ENCODE data around the gene KRT15. TPM values are rescaled to one million over a fixed set of nuclear protein-coding genes. Genes with fewer than 3 reads are reported as not detected.

Gene KRT15
- total RNA-seq, 1 donor from 2014 or later, result 3.4 TPM

- no peak for DNase-seq (ENCODE audit: extremely low read depth, low read depth, low spot score)
Measured at GRCh38 chr17:41484920-41485904, 33.5 kb downstream of the KRT15 start.

- no peak for DNase-seq (ENCODE audit: extremely low read depth, low read depth, low spot score)
Measured at GRCh38 chr17:41483991-41484826, 34.5 kb downstream of the KRT15 start.

GRCh38 chr17:41483531-41483930 is 35.2 kb downstream of the KRT15 start:
- DNase-seq (ENCODE audit: extremely low read depth, low read depth, low spot score), result no peak

- no peak for DNase-seq (ENCODE audit: extremely low read depth, low read depth, low spot score)
Measured at GRCh38 chr17:41481036-41481435, 37.7 kb downstream of the KRT15 start, which contains the start of gene KRT35. Gene KRT35, minus strand, starts transcription at chr17:41481151. Its CDS starts 54 bp downstream, at chr17:41481097.

GRCh38 chr17:41480581-41480980 is 38.1 kb downstream of the KRT15 start:
- no peak for DNase-seq (ENCODE audit: extremely low read depth, low read depth, low spot score)

GRCh38 chr17:41480136-41480535 is 38.6 kb downstream of the KRT15 start:
- DNase-seq (ENCODE audit: extremely low read depth, low read depth, low spot score), result no peak

- no peak for DNase-seq (ENCODE audit: extremely low read depth, low read depth, low spot score)
Measured at GRCh38 chr17:41478237-41478636, 40.5 kb downstream of the KRT15 start.

GRCh38 chr17:41476866-41477815 is 41.5 kb downstream of the KRT15 start:
- no peak for DNase-seq (ENCODE audit: extremely low read depth, low read depth, low spot score)

- DNase-seq (ENCODE audit: extremely low read depth, low read depth, low spot score), result no peak
Measured at GRCh38 chr17:41475421-41475820, 43.3 kb downstream of the KRT15 start.

- DNase-seq (ENCODE audit: extremely low read depth, low read depth, low spot score), result no peak
Measured at GRCh38 chr17:41474863-41475262, 43.8 kb downstream of the KRT15 start.

GRCh38 chr17:41468346-41468745 is 50.3 kb downstream of the KRT15 start:
- no peak for DNase-seq (ENCODE audit: extremely low read depth, low read depth, low spot score)

GRCh38 chr17:41467561-41467960 is 51.1 kb downstream of the KRT15 start:
- no peak for DNase-seq (ENCODE audit: extremely low read depth, low read depth, low spot score)

GRCh38 chr17:41466988-41467387 is 51.7 kb downstream of the KRT15 start, which contains the start of gene KRT32:
Gene KRT32, minus strand, starts transcription at chr17:41467386. Its CDS starts 61 bp downstream, at chr17:41467325.
- DNase-seq (ENCODE audit: extremely low read depth, low read depth, low spot score), result no peak

GRCh38 chr17:41464682-41465081 is 54.0 kb downstream of the KRT15 start:
- DNase-seq (ENCODE audit: extremely low read depth, low read depth, low spot score), result no peak

GRCh38 chr17:41464173-41464572 is 54.5 kb downstream of the KRT15 start:
- DNase-seq (ENCODE audit: extremely low read depth, low read depth, low spot score), result no peak

- no peak for DNase-seq (ENCODE audit: extremely low read depth, low read depth, low spot score)
Measured at GRCh38 chr17:41463746-41464145, 54.9 kb downstream of the KRT15 start.
